AG09309 (cell line): Measurements from ENCODE around the gene SIK1.

ENCODE experiments used
- DNase-seq: peaks from one replicate; pipeline ENCODE4 v3.0.0-alpha.2; 2010; ENCODE audit warnings: low read depth
- H3K4me3 ChIP-seq: 2 replicates; pipeline ENCODE4 v1.5.1; 2011; ENCODE audit warnings: mild to moderate bottlenecking, low read depth, low read length, moderate library complexity; ENCODE audit not compliant: control insufficient read depth
- CTCF ChIP-seq: IDR thresholded peaks from 2 replicates; pipeline ENCODE4 v1.5.1; 2011; ENCODE audit warnings: mild to moderate bottlenecking, low read depth, low read length, inconsistent platforms; ENCODE audit not compliant: insufficient read depth, control insufficient read depth; ENCODE audit errors: missing control alignments

The SIK1 gene

GRCh38 chr21:43375837-43376477 is 51.0 kb downstream of the SIK1 start:
- H3K4me3 ChIP-seq = no peak overlapping the region
- DNase-seq = no peak
- TF ChIP-seq CTCF = no peak

GRCh38 chr21:43375006-43375836 is 51.7 kb downstream of the SIK1 start:
- H3K4me3 ChIP-seq = no peak overlapping the region
- TF ChIP-seq CTCF = no peak
- DNase-seq = no peak

- TF ChIP-seq CTCF = no peak
- no peak for DNase-seq
- no peak overlapping the region for H3K4me3 ChIP-seq
These were observed 52.6 kb downstream of the SIK1 start for GRCh38 chr21:43374228-43374885.

- no peak for DNase-seq
- no peak overlapping the region for H3K4me3 ChIP-seq
These were observed 53.3 kb downstream of the SIK1 start for GRCh38 chr21:43373362-43374227.

GRCh38 chr21:43372663-43373361 is 54.1 kb downstream of the SIK1 start:
- no peak overlapping the region for H3K4me3 ChIP-seq
- no peak for DNase-seq
- no peak for TF ChIP-seq CTCF

More at GRCh38 chr21:43373362-43374227, 53.3 kb downstream of the SIK1 start:
- TF ChIP-seq CTCF = no peak

GRCh38 chr21:43371786-43372185 is 55.1 kb downstream of the SIK1 start:
- no peak overlapping the region for H3K4me3 ChIP-seq
- no peak for TF ChIP-seq CTCF
- DNase-seq = no peak
